HG03520 (cell line): ENCODE measurements around the gene KREMEN1.
A peak's percentile ranks its signal among the peaks of the same experiment; 100 is the strongest.

Experiments used
- ATAC-seq: cut with Tn5 transposase; IDR thresholded peaks from one replicate; pipeline ENCODE4 v1.9.1; 2021; ENCODE audit warnings: mild to moderate bottlenecking, moderate library complexity; ENCODE audit not compliant: unreplicated experiment

Gene KREMEN1

GRCh38 chr22:29148036-29148435 lies 75.2 kb downstream of the KREMEN1 start:
- no peak for ATAC-seq

GRCh38 chr22:29148826-29149225 lies 76.0 kb downstream of the KREMEN1 start:
- no peak for ATAC-seq

- no peak for ATAC-seq
Measured at GRCh38 chr22:29149841-29150555, 77.2 kb downstream of the KREMEN1 start.

GRCh38 chr22:29150701-29151100 lies 77.9 kb downstream of the KREMEN1 start:
- no peak for ATAC-seq

- ATAC-seq = no peak
Measured at GRCh38 chr22:29151316-29151715, 78.5 kb downstream of the KREMEN1 start.

- ATAC-seq = no peak
Measured at GRCh38 chr22:29152045-29152953, 79.5 kb downstream of the KREMEN1 start.

GRCh38 chr22:29152954-29153719 lies 80.3 kb downstream of the KREMEN1 start:
- ATAC-seq = no peak

GRCh38 chr22:29154364-29155048 lies 81.7 kb downstream of the KREMEN1 start:
- ATAC-seq = no peak

- ATAC-seq = no peak
Measured at GRCh38 chr22:29155966-29156365, 83.1 kb downstream of the KREMEN1 start.

- no peak for ATAC-seq
Measured at GRCh38 chr22:29156507-29156906, 83.7 kb downstream of the KREMEN1 start.

GRCh38 chr22:29157759-29158535 lies 85.1 kb downstream of the KREMEN1 start:
- no peak for ATAC-seq

- no peak for ATAC-seq
Measured at GRCh38 chr22:29158546-29158945, 85.7 kb downstream of the KREMEN1 start.

- ATAC-seq = no peak
Measured at GRCh38 chr22:29163808-29164207, 91.0 kb downstream of the KREMEN1 start.

- no peak for ATAC-seq
Measured at GRCh38 chr22:29165321-29166060, 92.7 kb downstream of the KREMEN1 start.

GRCh38 chr22:29166180-29166579 lies 93.3 kb downstream of the KREMEN1 start:
- ATAC-seq = no peak

GRCh38 chr22:29167032-29167911 lies 94.4 kb downstream of the KREMEN1 start:
- ATAC-seq = peak; percentile 85

- no peak for ATAC-seq
Measured at GRCh38 chr22:29171721-29172120, 98.9 kb downstream of the KREMEN1 start.

GRCh38 chr22:29172216-29172615 lies 99.4 kb downstream of the KREMEN1 start:
- no peak for ATAC-seq
